ENCODE measurements around the gene CPEB4.

- TF ChIP-seq CTCF (IDR thresholded peaks at IDR 0.05) (no peak), EZH2 (IDR thresholded peaks at IDR 0.05; ENCODE audit: borderline replicate concordance, insufficient read depth, low read depth, low read length, poor library complexity, severe bottlenecking) (no peak)
These were observed 52.1 kb downstream of the CPEB4 start for GRCh38 chr5:173940269-173940668.

Measured in B cell (primary cell).